ENCODE data around the gene UBXN1.

- TF ChIP-seq, protein P1, sequence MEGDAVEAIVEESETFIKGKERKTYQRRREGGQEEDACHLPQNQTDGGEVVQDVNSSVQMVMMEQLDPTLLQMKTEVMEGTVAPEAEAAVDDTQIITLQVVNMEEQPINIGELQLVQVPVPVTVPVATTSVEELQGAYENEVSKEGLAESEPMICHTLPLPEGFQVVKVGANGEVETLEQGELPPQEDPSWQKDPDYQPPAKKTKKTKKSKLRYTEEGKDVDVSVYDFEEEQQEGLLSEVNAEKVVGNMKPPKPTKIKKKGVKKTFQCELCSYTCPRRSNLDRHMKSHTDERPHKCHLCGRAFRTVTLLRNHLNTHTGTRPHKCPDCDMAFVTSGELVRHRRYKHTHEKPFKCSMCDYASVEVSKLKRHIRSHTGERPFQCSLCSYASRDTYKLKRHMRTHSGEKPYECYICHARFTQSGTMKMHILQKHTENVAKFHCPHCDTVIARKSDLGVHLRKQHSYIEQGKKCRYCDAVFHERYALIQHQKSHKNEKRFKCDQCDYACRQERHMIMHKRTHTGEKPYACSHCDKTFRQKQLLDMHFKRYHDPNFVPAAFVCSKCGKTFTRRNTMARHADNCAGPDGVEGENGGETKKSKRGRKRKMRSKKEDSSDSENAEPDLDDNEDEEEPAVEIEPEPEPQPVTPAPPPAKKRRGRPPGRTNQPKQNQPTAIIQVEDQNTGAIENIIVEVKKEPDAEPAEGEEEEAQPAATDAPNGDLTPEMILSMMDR (IDR thresholded peaks at IDR 0.05): no peak
- TF ChIP-seq POLR2AphosphoS5 (IDR thresholded peaks at IDR 0.05): peak; percentile 100
Measured at GRCh38 chr11:62665075-62665598, 13.7 kb downstream of the UBXN1 start, which contains the start of the genes C11orf98 and CSKMT.
